ENCODE measurements around the gene ZNF778.

Gene ZNF778

DNA sequence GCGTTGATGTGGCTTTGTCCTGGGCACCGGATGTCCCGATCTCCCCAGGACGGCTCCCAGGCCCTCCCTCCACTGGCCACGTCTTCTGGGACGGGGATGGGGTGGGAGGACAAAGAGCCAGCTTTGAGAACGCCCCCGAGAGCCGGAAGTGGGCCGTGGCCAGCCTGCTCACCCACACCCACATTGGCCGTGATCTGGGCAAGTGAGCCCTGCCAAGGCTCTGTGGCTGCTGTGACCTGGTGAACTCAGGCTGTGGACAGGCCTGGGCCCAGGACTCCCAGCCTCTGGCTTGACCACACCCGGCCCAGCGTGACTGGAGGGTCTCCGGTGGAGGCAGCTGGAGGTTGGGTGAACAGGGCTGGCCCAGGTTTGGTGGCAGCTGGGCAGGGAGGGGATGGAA is 42.6 kb upstream of the ZNF778 start:
- Mint-ChIP-seq H3K27me3 (ENCODE audit: low read depth, poor library complexity) (peaks cover 23% of the 10 kb centered on the region), H3K36me3 (ENCODE audit: low read depth) (no peaks in the 10 kb centered on the region), H3K4me3 (no peak overlapping the region), H3K4me1 (peaks cover 27% of the 10 kb centered on the region), H3K9me3 (no peaks in the 10 kb centered on the region), H3K27ac (no peak overlapping the region)
- TF ChIP-seq CTCF (IDR thresholded peaks at IDR 0.05), result no peak
- DNase-seq, result no peak

DNA sequence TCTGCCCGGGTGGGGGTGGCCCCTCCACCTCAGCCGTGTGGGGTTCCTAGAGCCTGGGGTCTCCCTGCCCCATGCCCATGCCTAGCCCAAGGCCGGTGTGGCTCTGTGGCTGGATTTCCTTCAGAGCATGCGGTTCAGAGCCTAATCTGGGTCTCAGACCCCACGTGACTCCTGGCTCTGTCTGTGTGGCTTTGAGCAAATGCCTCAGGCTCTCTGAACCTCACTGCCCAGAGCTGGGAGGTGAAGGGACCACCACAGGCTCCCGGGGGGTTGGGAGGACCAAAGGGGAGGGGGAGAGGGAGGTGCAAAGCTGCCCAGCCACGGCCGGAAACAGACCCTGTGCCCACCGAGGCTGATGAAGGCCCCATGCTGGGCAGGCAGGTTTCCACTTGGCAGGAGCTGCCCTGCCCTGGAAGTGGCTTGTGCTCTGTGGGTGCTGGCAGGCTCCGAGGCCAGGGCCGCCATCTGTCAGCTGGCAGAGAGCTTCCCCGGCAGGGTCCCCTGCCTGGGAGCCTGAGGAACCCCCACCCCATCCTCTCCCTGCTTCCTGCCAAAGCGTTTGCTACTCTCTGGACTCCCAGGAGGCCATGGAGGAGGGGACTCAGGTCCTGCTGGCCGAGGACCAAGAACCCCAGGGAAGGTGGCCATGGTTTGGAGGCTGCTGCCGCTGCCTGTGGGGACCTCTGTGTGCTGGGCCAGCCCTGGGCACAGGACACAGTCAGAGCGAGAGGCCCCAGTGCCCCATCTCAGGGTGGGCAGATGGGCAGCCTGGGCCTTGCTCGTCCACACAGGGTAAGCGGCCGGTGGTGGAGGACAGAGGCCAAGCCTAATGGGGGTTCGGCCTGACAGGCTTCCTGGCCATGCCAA is 42.0 kb upstream of the ZNF778 start:
- Mint-ChIP-seq H3K27ac (no peak overlapping the region), H3K9me3 (no peaks in the 10 kb centered on the region), H3K27me3 (ENCODE audit: low read depth, poor library complexity) (peaks cover 16% of the 10 kb centered on the region), H3K36me3 (ENCODE audit: low read depth) (no peaks in the 10 kb centered on the region), H3K4me3 (no peak overlapping the region), H3K4me1 (peaks cover 26% of the 10 kb centered on the region)
- no peak for DNase-seq
- TF ChIP-seq CTCF (IDR thresholded peaks at IDR 0.05), result no peak

GRCh38 chr16:89176147-89176690 is 41.3 kb upstream of the ZNF778 start:
- no peaks in the 10 kb centered on the region for H3K36me3 Mint-ChIP-seq (ENCODE audit: low read depth)
- H3K27ac Mint-ChIP-seq, result no peak overlapping the region
- peaks cover 22% of the 10 kb centered on the region for H3K4me1 Mint-ChIP-seq
- no peak for DNase-seq
- TF ChIP-seq CTCF (IDR thresholded peaks at IDR 0.05), result no peak
- no peak overlapping the region for H3K4me3 Mint-ChIP-seq
- peaks cover 13% of the 10 kb centered on the region for H3K27me3 Mint-ChIP-seq (ENCODE audit: low read depth, poor library complexity)
- H3K9me3 Mint-ChIP-seq, result no peaks in the 10 kb centered on the region

DNA sequence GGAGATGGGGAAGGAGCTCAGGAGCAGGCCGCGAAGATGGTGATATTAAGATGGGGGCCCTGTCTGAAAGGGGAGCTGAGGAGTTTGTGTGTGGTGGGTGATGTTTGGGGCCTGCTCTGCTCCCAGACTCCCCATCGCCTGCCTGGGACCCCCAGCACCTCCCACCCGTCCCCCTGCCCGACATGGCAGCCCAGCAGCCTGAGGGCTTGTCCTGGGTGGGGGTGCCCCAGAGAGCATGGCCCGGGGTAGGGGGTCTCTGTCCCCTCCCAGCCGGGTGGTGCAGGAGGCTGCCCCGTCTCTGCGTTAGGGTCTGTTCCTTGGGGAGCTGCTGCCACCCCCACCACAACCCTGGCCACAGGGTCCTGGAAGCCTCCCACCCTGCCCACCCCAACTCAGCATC is 40.8 kb upstream of the ZNF778 start:
- Mint-ChIP-seq H3K9me3 (no peaks in the 10 kb centered on the region), H3K4me3 (no peak overlapping the region), H3K36me3 (ENCODE audit: low read depth) (no peaks in the 10 kb centered on the region), H3K27ac (no peak overlapping the region), H3K27me3 (ENCODE audit: low read depth, poor library complexity) (peaks cover 15% of the 10 kb centered on the region), H3K4me1 (peaks cover 22% of the 10 kb centered on the region)
- no peak for DNase-seq
- no peak for TF ChIP-seq CTCF (IDR thresholded peaks at IDR 0.05)

DNA sequence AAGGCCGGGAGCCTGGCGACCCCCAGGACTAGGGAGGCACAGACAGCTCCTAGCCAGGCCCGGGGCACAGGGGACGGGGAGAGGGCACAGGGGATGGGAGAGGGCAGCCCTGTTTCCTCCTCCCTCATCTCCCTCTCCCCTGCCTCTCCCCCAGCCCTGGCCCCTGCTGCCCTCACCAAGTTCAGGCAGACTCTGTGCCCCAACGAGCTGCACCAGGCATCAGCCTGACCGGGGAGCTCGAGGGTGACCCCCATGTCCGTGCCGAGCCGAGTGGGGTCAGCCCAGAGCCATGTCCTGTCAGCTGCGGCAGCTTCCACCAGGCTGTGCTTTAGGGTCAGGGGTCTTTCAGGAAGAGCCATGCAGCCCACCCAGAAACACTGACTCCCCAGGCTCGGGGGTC is 40.0 kb upstream of the ZNF778 start:
- no peak for DNase-seq
- H3K27ac Mint-ChIP-seq, result no peak overlapping the region

More for the DNA sequence above, 40.0 kb upstream of the ZNF778 start:
- TF ChIP-seq CTCF (IDR thresholded peaks at IDR 0.05), result no peak
- Mint-ChIP-seq H3K27me3 (ENCODE audit: low read depth, poor library complexity) (peaks cover 16% of the 10 kb centered on the region), H3K36me3 (ENCODE audit: low read depth) (no peaks in the 10 kb centered on the region), H3K9me3 (no peaks in the 10 kb centered on the region), H3K4me1 (peaks cover 19% of the 10 kb centered on the region), H3K4me3 (no peak overlapping the region)
